ENCODE measurements around the gene SUOX.
"Not testable (repeated sequence)": the region's sequence is repeated elsewhere in the genome, so short reads cannot be mapped to it uniquely, and the experiment has no call there.

The SUOX gene

GRCh38 chr12:55996715-55997534 lies at the start of gene SUOX:
Gene SUOX (plus strand): TSS chr12:55997276. CDS start chr12:56002222, 4,946 bp downstream.
- DNase-seq (ENCODE audit: low spot score): peak; percentile 100

GRCh38 chr12:55955344-55955743 lies 41.7 kb upstream of the SUOX start:
- no peak for DNase-seq (ENCODE audit: low spot score)

- DNase-seq (ENCODE audit: low spot score): no peak
These were observed 41.1 kb upstream of the SUOX start for GRCh38 chr12:55955800-55956508.

- DNase-seq (ENCODE audit: low spot score): no peak
These were observed 39.8 kb upstream of the SUOX start for GRCh38 chr12:55957106-55957859.

GRCh38 chr12:55963760-55964159 lies 33.3 kb upstream of the SUOX start:
- DNase-seq (ENCODE audit: low spot score): no peak

- no peak for DNase-seq (ENCODE audit: low spot score)
These were observed 31.8 kb upstream of the SUOX start for GRCh38 chr12:55965240-55965639.

- peak; percentile 34 for DNase-seq (ENCODE audit: low spot score)
These were observed 31.1 kb upstream of the SUOX start, which contains the start of gene PMEL for GRCh38 chr12:55965941-55966407. Gene PMEL (minus strand): TSS chr12:55966042. CDS start chr12:55966011, 31 bp downstream.

GRCh38 chr12:55966408-55967281 lies 30.4 kb upstream of the SUOX start, which contains the start of gene CDK2:
Gene CDK2 (plus strand): TSS chr12:55966830. CDS start chr12:55967009, 179 bp downstream.
- peak; percentile 92 for DNase-seq (ENCODE audit: low spot score)

- no peak for DNase-seq (ENCODE audit: low spot score)
These were observed 27.7 kb upstream of the SUOX start for GRCh38 chr12:55969356-55969755.

GRCh38 chr12:55970775-55971174 lies 26.3 kb upstream of the SUOX start:
- no peak for DNase-seq (ENCODE audit: low spot score)

GRCh38 chr12:55972042-55972441 lies 25.0 kb upstream of the SUOX start:
- DNase-seq (ENCODE audit: low spot score): peak; percentile 63

GRCh38 chr12:55972456-55972855 lies 24.6 kb upstream of the SUOX start:
- DNase-seq (ENCODE audit: low spot score): no peak

- DNase-seq (ENCODE audit: low spot score): no peak
These were observed 24.0 kb upstream of the SUOX start for GRCh38 chr12:55972911-55973598.

GRCh38 chr12:55973599-55974307 lies 23.3 kb upstream of the SUOX start, which contains the start of gene RAB5B:
Gene RAB5B (plus strand): TSS chr12:55974078. CDS start chr12:55986961, 12,883 bp downstream.
- peak; percentile 97 for DNase-seq (ENCODE audit: low spot score)

- DNase-seq (ENCODE audit: low spot score): peak; percentile 61
These were observed 22.8 kb upstream of the SUOX start for GRCh38 chr12:55974308-55974730.

GRCh38 chr12:55978393-55978792 lies 18.7 kb upstream of the SUOX start:
- DNase-seq (ENCODE audit: low spot score): no peak

- no peak for DNase-seq (ENCODE audit: low spot score)
These were observed 18.0 kb upstream of the SUOX start for GRCh38 chr12:55979069-55979468.

GRCh38 chr12:55981882-55982281 lies 15.2 kb upstream of the SUOX start:
- DNase-seq (ENCODE audit: low spot score): not testable (repeated sequence)

- no peak for DNase-seq (ENCODE audit: low spot score)
These were observed 14.6 kb upstream of the SUOX start for GRCh38 chr12:55982319-55982936.
